Fibroblast of mammary gland (primary cell): ENCODE measurements around the gene PRKACA.

Source experiments
- DNase-seq: peaks from one replicate; pipeline ENCODE4 v3.0.0-alpha.2; 2010; ENCODE audit warnings: low read depth
- H3K4me3 ChIP-seq: 2 replicates; pipeline ENCODE4 v1.5.1; 2011; ENCODE audit warnings: low read depth, mild to moderate bottlenecking, low read length, moderate library complexity; ENCODE audit not compliant: control insufficient read depth
- TF ChIP-seq, protein P1 (sequence below): conservative IDR thresholded peaks from 2 replicates; pipeline ENCODE4 v1.5.1; 2011; ENCODE audit warnings: low read depth, low read length, inconsistent platforms; ENCODE audit not compliant: control insufficient read depth, insufficient read depth

Gene PRKACA

DNA sequence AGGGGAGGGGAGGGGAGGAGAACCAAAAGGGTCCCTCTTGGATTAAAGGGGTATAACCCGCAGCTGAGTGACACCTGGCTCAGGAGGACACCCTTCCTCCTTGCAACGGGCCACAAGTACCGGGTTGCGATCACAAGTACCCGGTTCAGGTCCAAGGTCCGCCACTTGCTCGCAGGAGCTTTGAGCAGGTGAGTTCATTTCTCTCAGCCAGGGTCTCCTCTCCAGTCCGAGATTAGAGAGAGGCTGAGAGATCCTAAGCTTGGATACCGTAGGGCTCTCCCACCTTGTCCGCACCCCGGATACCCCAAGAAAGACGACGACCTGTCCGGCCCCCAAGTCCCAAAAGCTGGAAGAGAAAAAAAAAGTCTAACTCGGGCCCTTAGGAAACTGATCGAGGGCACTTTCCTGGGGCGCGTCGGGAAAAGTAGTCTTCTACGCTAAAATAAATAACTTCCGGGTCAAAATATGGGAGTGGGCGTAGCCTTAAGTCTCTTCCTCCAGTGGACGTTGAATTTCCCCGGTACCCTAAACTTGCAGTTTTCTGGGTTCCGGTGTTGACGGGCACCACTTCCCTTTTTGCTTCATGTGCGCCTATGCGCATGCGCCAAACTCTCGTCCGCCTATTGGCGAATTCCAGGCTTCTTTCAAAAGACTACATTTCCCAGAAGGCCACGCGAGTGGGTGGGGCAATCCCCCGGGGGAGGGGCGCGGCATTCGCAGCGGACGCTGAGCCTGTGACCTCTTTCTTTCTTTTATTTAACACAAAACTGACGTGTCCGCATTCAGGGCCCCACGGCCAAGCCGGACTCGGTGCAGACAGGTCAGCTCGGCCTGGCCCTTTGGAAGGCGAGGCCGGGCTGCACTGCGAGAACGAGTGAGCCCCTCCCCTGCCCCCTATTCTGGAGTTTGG is 36.4 kb downstream of the PRKACA start:
- TF ChIP-seq, protein P1, sequence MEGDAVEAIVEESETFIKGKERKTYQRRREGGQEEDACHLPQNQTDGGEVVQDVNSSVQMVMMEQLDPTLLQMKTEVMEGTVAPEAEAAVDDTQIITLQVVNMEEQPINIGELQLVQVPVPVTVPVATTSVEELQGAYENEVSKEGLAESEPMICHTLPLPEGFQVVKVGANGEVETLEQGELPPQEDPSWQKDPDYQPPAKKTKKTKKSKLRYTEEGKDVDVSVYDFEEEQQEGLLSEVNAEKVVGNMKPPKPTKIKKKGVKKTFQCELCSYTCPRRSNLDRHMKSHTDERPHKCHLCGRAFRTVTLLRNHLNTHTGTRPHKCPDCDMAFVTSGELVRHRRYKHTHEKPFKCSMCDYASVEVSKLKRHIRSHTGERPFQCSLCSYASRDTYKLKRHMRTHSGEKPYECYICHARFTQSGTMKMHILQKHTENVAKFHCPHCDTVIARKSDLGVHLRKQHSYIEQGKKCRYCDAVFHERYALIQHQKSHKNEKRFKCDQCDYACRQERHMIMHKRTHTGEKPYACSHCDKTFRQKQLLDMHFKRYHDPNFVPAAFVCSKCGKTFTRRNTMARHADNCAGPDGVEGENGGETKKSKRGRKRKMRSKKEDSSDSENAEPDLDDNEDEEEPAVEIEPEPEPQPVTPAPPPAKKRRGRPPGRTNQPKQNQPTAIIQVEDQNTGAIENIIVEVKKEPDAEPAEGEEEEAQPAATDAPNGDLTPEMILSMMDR = no peak
- peak overlapping the region; percentile 86 for H3K4me3 ChIP-seq
- DNase-seq = peak; percentile 100

DNA sequence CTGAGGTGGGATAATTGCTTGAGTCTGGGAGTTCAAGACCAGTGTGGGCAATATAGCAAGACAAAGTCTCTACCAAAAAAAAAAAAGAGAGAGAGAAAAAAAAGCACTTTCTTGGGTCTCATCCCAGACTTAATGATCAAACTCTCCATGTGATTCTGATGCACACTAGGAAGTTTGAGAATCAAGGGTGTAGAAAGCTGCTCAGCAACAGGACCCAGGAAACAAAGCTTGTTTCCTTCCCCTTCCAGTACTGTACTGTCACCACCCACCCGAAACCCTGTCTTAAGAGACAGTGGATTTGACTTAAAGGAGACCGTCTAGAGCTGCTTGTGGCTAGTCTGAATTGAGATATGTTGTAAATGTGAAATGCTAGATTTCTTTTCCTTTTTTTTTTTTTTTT is 39.2 kb downstream of the PRKACA start:
- DNase-seq = peak; percentile 56
- TF ChIP-seq, protein P1 = no peak

GRCh38 chr19:14073925-14074838 is 43.4 kb downstream of the PRKACA start:
- DNase-seq = no peak
- H3K4me3 ChIP-seq = peak overlapping the region; percentile 58
- TF ChIP-seq, protein P1 = no peak

More for the DNA sequence above, 39.2 kb downstream of the PRKACA start:
- H3K4me3 ChIP-seq = no peak overlapping the region

DNA sequence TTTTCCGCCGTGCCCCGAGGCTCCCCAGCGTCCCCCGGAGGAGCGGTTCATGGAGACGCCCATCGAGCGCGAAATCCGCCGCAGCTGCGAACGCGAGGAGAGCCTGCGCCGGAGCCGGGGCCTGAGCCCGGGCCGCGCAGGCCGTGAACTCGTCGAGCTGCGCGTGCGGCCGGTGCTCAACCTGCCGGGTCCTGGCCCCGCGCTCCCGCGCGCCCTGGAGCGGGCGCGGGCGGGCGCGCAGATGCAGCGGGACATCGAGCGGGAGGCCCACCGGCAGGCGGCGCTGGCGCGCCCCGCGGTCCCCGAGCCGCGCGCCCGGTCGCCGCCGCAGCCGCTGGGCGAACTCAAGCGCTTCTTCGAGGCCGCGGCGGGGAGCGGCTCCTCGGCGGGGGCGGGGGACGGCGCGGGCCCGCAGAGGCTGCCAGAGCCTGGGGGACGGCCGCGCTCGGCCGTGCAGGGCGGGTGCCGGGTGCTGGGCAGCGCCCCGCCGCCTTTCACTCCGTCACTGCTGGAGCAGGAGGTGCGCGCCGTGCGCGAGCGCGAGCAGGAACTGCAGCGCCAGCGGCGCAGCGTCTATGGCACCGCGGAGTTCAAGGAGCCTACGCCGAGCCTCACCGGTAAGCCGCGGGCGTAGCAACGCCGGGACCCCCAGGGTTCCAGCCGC is 44.2 kb downstream of the PRKACA start:
- DNase-seq = peak; percentile 76
- TF ChIP-seq, protein P1 = no peak

DNA sequence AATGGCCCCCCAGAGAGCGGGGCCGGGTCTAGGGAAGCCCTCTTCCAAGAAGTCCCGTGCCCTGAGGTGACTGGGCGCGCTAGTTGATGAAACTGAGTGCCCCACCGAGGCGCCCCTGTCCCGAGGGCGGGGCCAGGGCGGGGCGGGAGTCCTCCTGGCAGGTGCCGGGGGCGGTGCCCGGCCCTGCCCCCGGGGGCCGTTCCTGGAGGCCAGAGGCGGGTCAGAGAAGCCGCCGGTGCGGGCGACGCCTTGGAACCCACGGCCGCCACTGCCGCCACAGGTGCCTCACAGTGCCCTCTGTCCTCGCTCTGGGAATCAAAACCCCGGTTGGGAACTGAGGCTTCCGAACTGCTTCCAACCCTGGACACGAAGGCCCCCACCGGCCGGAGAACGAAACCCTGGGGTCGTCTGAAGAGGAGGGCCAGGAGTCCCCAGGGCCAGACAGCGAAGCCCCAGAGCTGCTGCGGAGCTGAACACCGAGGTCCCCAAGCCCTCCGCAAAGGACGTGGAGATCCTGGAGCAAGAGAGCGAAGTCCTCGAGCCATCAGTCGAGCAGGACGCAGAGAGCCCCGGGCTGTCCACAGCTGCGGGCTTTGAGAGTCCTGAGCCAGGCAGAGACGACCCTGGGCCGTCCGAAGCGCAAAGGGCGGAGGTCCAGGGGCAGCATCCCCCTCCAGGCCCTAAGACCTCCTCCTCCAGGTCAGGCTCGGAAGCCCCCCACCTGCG is 44.9 kb downstream of the PRKACA start, which contains the start of gene MISP3:
Gene MISP3 (plus strand): TSS at position 252 of the 726 bp plus-strand sequence. CDS start 524 bp downstream, outside the sequence.
- DNase-seq = no peak
- TF ChIP-seq, protein P1 = no peak
- peak within 1 kb of the TSS; percentile 58 for H3K4me3 ChIP-seq

More for the DNA sequence above, 44.2 kb downstream of the PRKACA start:
- H3K4me3 ChIP-seq = peak overlapping the region; percentile 58
